CD4-positive, CD25-positive, alpha-beta regulatory T cell (primary cell): ENCODE measurements around the gene FOXL3. TPM values are rescaled to one million over a fixed set of nuclear protein-coding genes. Genes with fewer than 3 reads are reported as not detected.

ENCODE experiments used
- ATAC-seq, 2 donors: fragments of 150-1000 bp; cut with Tn5 transposase; one replicate each; pipeline ENCODE4 v1.10.0; 2021; ENCODE audit warnings: low read depth in 2 of 2, moderate number of reproducible peaks in 2 of 2, moderate library complexity in 1 of 2
- DNase-seq, 3 donors: peaks; one replicate each; pipeline versions ENCODE4 v3.0.0 to v3.0.0-alpha.2; 2012 to 2022; ENCODE audit warnings: mixed read lengths in 1 of 3
- H3K27ac ChIP-seq: one replicate; pipeline ENCODE4 v1.7.0; 2013; ENCODE audit warnings: mild to moderate bottlenecking, low read length; ENCODE audit not compliant: insufficient read depth, poor library complexity, severe bottlenecking
- H3K27me3 ChIP-seq: one replicate; pipeline ENCODE4 v1.7.0; 2013; ENCODE audit warnings: low read length; ENCODE audit not compliant: control insufficient read depth, insufficient read depth
- H3K36me3 ChIP-seq: one replicate; pipeline ENCODE4 v1.7.0; 2013; ENCODE audit warnings: mild to moderate bottlenecking, low read length, moderate library complexity; ENCODE audit not compliant: control insufficient read depth, insufficient read depth
- H3K4me1 ChIP-seq: 2 replicates; pipeline ENCODE4 v1.7.0; 2013; ENCODE audit warnings: mild to moderate bottlenecking, low read length; ENCODE audit not compliant: insufficient read depth, control insufficient read depth, poor library complexity, severe bottlenecking
- H3K4me3 ChIP-seq: one replicate; pipeline ENCODE4 v1.7.0; 2013; ENCODE audit warnings: low read depth, mild to moderate bottlenecking, low read length, moderate library complexity
- H3K9me3 ChIP-seq, 2 experiments: 1 replicate in 1 of 2; 2 replicates in 1 of 2; pipeline ENCODE4 v1.7.0; 2013; ENCODE audit warnings: low read length in 2 of 2, mild to moderate bottlenecking in 1 of 2, moderate library complexity in 1 of 2; ENCODE audit not compliant: control insufficient read depth in 2 of 2
- H3K27ac Mint-ChIP-seq, 3 donors: one replicate each; pipeline ENCODE4 v1.8.0; 2020 to 2022; ENCODE audit warnings: mild to moderate bottlenecking in 3 of 3, mixed read lengths in 3 of 3, moderate library complexity in 2 of 3
- H3K27me3 Mint-ChIP-seq: one replicate; pipeline ENCODE4 v1.8.0; 2022; ENCODE audit warnings: mild to moderate bottlenecking, mixed read lengths
- H3K36me3 Mint-ChIP-seq: one replicate; pipeline ENCODE4 v1.8.0; 2020; ENCODE audit warnings: mixed read lengths
- H3K4me1 Mint-ChIP-seq, 4 donors: one replicate each; pipeline ENCODE4 v1.8.0; 2020 to 2022; ENCODE audit warnings: mixed read lengths in 4 of 4, mild to moderate bottlenecking in 1 of 4
- H3K4me3 Mint-ChIP-seq, 4 donors: one replicate each; pipeline ENCODE4 v1.8.0; 2020 to 2022; ENCODE audit warnings: mild to moderate bottlenecking in 4 of 4, mixed read lengths in 4 of 4, moderate library complexity in 3 of 4
- H3K9me3 Mint-ChIP-seq, 7 donors: one replicate each; pipeline ENCODE4 v1.8.0; 2020 to 2022; ENCODE audit warnings: mixed read lengths in 7 of 7, mild to moderate bottlenecking in 3 of 7, moderate library complexity in 2 of 7
- polyA plus RNA-seq, 4 donors: library from polyadenylated mRNA; unstranded; fragments of 300-500 nt; fragmentation: Illumina TruSeq; gene quantifications; one replicate each; pipeline ENCODE4 v1.2.3, GENCODE V29; 2021
- total RNA-seq: library from RNA; stranded (reverse); gene quantifications from one replicate; pipeline ENCODE4 v1.2.3, GENCODE V29; 2022

Gene FOXL3
- total and polyA plus RNA-seq, 5 donors from 2014 or later = not detected

GRCh38 chr7:272108-272615 is 17.8 kb upstream of the FOXL3 start:
- H3K36me3 Mint-ChIP-seq = no peaks in the 10 kb centered on the region
- no peak overlapping the region for H3K27ac Mint-ChIP-seq
- Histone ChIP-seq H3K27me3 (no peaks in the 10 kb centered on the region), H3K27ac (no peak overlapping the region), H3K4me3 (no peak overlapping the region), H3K36me3 (no peaks in the 10 kb centered on the region), H3K4me1 (no peaks in the 10 kb centered on the region), H3K9me3 (peaks cover 0 to 10% of the 10 kb centered on the region in 2 experiments)
- H3K4me3 Mint-ChIP-seq = no peak overlapping the region
- peaks cover 0 to 23% (median 5%) of the 10 kb centered on the region in 7 donors for H3K9me3 Mint-ChIP-seq
- no peak for ATAC-seq
- no peaks in the 10 kb centered on the region for H3K4me1 Mint-ChIP-seq
- DNase-seq = no peak
- H3K27me3 Mint-ChIP-seq = peaks cover 5% of the 10 kb centered on the region

GRCh38 chr7:272631-273030 is 17.3 kb upstream of the FOXL3 start:
- Mint-ChIP-seq H3K27me3 (peaks cover 5% of the 10 kb centered on the region), H3K9me3 (peaks cover 0 to 23% (median 5%) of the 10 kb centered on the region in 7 donors), H3K4me3 (no peak overlapping the region), H3K4me1 (no peaks in the 10 kb centered on the region), H3K36me3 (no peaks in the 10 kb centered on the region), H3K27ac (no peak overlapping the region)
- Histone ChIP-seq H3K4me1 (no peaks in the 10 kb centered on the region), H3K36me3 (no peaks in the 10 kb centered on the region), H3K27me3 (no peaks in the 10 kb centered on the region), H3K9me3 (peaks cover 0 to 10% of the 10 kb centered on the region in 2 experiments), H3K4me3 (no peak overlapping the region), H3K27ac (no peak overlapping the region)
- DNase-seq (no peak), ATAC-seq (no peak)

GRCh38 chr7:273327-273726 is 16.6 kb upstream of the FOXL3 start:
- peaks cover 11% of the 10 kb centered on the region for H3K27me3 Mint-ChIP-seq
- peaks cover 0 to 25% (median 6%) of the 10 kb centered on the region in 7 donors for H3K9me3 Mint-ChIP-seq
- Histone ChIP-seq H3K9me3 (peaks cover 0 to 10% of the 10 kb centered on the region in 2 experiments), H3K4me3 (no peak overlapping the region), H3K27me3 (no peaks in the 10 kb centered on the region), H3K27ac (no peak overlapping the region), H3K4me1 (no peaks in the 10 kb centered on the region), H3K36me3 (no peaks in the 10 kb centered on the region)
- H3K27ac Mint-ChIP-seq = no peak overlapping the region
- H3K4me1 Mint-ChIP-seq = no peaks in the 10 kb centered on the region
- ATAC-seq (no peak), DNase-seq (no peak)
- no peak overlapping the region for H3K4me3 Mint-ChIP-seq
- no peaks in the 10 kb centered on the region for H3K36me3 Mint-ChIP-seq

- no peak overlapping the region for H3K4me3 Mint-ChIP-seq
- H3K36me3 ChIP-seq = no peaks in the 10 kb centered on the region
- no peak for ATAC-seq
- no peak overlapping the region for H3K27ac ChIP-seq
- peaks cover 0 to 25% (median 6%) of the 10 kb centered on the region in 7 donors for H3K9me3 Mint-ChIP-seq
- H3K27me3 ChIP-seq = no peaks in the 10 kb centered on the region
- H3K4me1 ChIP-seq = no peaks in the 10 kb centered on the region
- H3K27ac Mint-ChIP-seq = no peak overlapping the region
- no peak for DNase-seq
- no peaks in the 10 kb centered on the region for H3K36me3 Mint-ChIP-seq
- no peaks in the 10 kb centered on the region for H3K4me1 Mint-ChIP-seq
- peaks cover 0 to 10% of the 10 kb centered on the region in 2 experiments for H3K9me3 ChIP-seq
- peaks cover 12% of the 10 kb centered on the region for H3K27me3 Mint-ChIP-seq
- no peak overlapping the region for H3K4me3 ChIP-seq
These were observed 15.7 kb upstream of the FOXL3 start for GRCh38 chr7:274266-274665.

- Histone ChIP-seq H3K4me3 (no peak overlapping the region), H3K9me3 (peaks cover 0 to 10% of the 10 kb centered on the region in 2 experiments), H3K36me3 (no peaks in the 10 kb centered on the region), H3K27me3 (no peaks in the 10 kb centered on the region), H3K27ac (no peak overlapping the region), H3K4me1 (no peaks in the 10 kb centered on the region)
- ATAC-seq = no peak
- peaks cover 0 to 25% (median 7%) of the 10 kb centered on the region in 7 donors for H3K9me3 Mint-ChIP-seq
- no peak for DNase-seq
- H3K36me3 Mint-ChIP-seq = no peaks in the 10 kb centered on the region
- H3K4me3 Mint-ChIP-seq = no peak overlapping the region
- H3K4me1 Mint-ChIP-seq = no peaks in the 10 kb centered on the region
- no peak overlapping the region for H3K27ac Mint-ChIP-seq
- H3K27me3 Mint-ChIP-seq = peaks cover 19% of the 10 kb centered on the region
These were observed 13.6 kb upstream of the FOXL3 start for GRCh38 chr7:276230-276835.

- no peaks in the 10 kb centered on the region for H3K4me1 ChIP-seq
- H3K27ac ChIP-seq = no peak overlapping the region
- no peak overlapping the region for H3K4me3 Mint-ChIP-seq
- no peaks in the 10 kb centered on the region for H3K36me3 Mint-ChIP-seq
- no peaks in the 10 kb centered on the region for H3K4me1 Mint-ChIP-seq
- peaks cover 0 to 25% (median 6%) of the 10 kb centered on the region in 7 donors for H3K9me3 Mint-ChIP-seq
- H3K27ac Mint-ChIP-seq = no peak overlapping the region
- ATAC-seq (no peak), DNase-seq (no peak)
- H3K27me3 Mint-ChIP-seq = peaks cover 19% of the 10 kb centered on the region
- H3K4me3 ChIP-seq = no peak overlapping the region
- peaks cover 0 to 10% of the 10 kb centered on the region in 2 experiments for H3K9me3 ChIP-seq
- no peaks in the 10 kb centered on the region for H3K36me3 ChIP-seq
- H3K27me3 ChIP-seq = no peaks in the 10 kb centered on the region
These were observed 12.7 kb upstream of the FOXL3 start for GRCh38 chr7:277228-277627.

- DNase-seq = no peak
- no peak overlapping the region for H3K27ac ChIP-seq
- H3K4me1 ChIP-seq = no peaks in the 10 kb centered on the region
- Mint-ChIP-seq H3K4me3 (no peak overlapping the region), H3K4me1 (no peaks in the 10 kb centered on the region), H3K27me3 (peaks cover 19% of the 10 kb centered on the region), H3K36me3 (no peaks in the 10 kb centered on the region), H3K9me3 (peaks cover 0 to 22% (median 8%) of the 10 kb centered on the region in 7 donors), H3K27ac (no peak overlapping the region)
- peaks cover 0 to 10% of the 10 kb centered on the region in 2 experiments for H3K9me3 ChIP-seq
- no peaks in the 10 kb centered on the region for H3K36me3 ChIP-seq
- ATAC-seq = no peak
- H3K4me3 ChIP-seq = no peak overlapping the region
- no peaks in the 10 kb centered on the region for H3K27me3 ChIP-seq
These were observed 11.9 kb upstream of the FOXL3 start for GRCh38 chr7:278081-278480.

- no peak overlapping the region for H3K27ac ChIP-seq
- peaks cover 19% of the 10 kb centered on the region for H3K27me3 Mint-ChIP-seq
- H3K9me3 ChIP-seq = peaks cover 0 to 3% of the 10 kb centered on the region in 2 experiments
- no peaks in the 10 kb centered on the region for H3K27me3 ChIP-seq
- H3K36me3 Mint-ChIP-seq = no peaks in the 10 kb centered on the region
- no peak for ATAC-seq
- no peak overlapping the region for H3K4me3 ChIP-seq
- H3K27ac Mint-ChIP-seq = no peak overlapping the region
- no peak overlapping the region for H3K4me3 Mint-ChIP-seq
- DNase-seq = no peak
- H3K9me3 Mint-ChIP-seq = peaks cover 0 to 7% (median 2%) of the 10 kb centered on the region in 7 donors
- H3K4me1 ChIP-seq = no peaks in the 10 kb centered on the region
- H3K4me1 Mint-ChIP-seq = no peaks in the 10 kb centered on the region
- no peaks in the 10 kb centered on the region for H3K36me3 ChIP-seq
These were observed 10.1 kb upstream of the FOXL3 start for GRCh38 chr7:279821-280220.
